A549 (cell line): ENCODE measurements around the gene ZNF511. TPM values are rescaled to one million over a fixed set of nuclear protein-coding genes. Genes with fewer than 3 reads are reported as not detected.

Experiments
- ATAC-seq, 2 experiments: fragments of 200-7000 bp in 1 of 2; fragments of >200 bp in 1 of 2; cut with Nextera tagmentation in 1 of 2; cut with Tn5 transposase in 1 of 2; 3 replicates each; pipeline versions ENCODE4 v1.8.0 to v1.9.1; 2018 to 2020; ENCODE audit warnings: mild to moderate bottlenecking in 1 of 2, moderate library complexity in 1 of 2
- CTCF ChIA-PET: fragments of 300-600 bp; sonication (Branson Sonifier 250); formaldehyde crosslinking; extraction: SDS; loops from one replicate; lab custom pipeline; 2021; ENCODE audit warnings: antibody characterized with exemption, inconsistent platforms; lab: Yijun Ruan, JAX
- POLR2A ChIA-PET: fragments of 350-600 bp; formaldehyde crosslinking; extraction: SDS; loops from one replicate; lab custom pipeline; 2021; ENCODE audit warnings: antibody characterized with exemption, inconsistent platforms; lab: Yijun Ruan, JAX
- DNase-seq, 2 experiments: peaks; one replicate each; pipeline versions ENCODE4 v3.0.0 to v3.0.0-alpha.2; 2011 to 2016; ENCODE audit warnings: low read depth in 1 of 2, low spot score in 1 of 2
- FAIRE-seq: peaks from 2 replicates; lab custom pipeline; 2011; peaks lifted over from hg19 to GRCh38; lab: Jason Lieb, UNC
- H3K27ac ChIP-seq, 2 experiments: fragments of >200 bp; sonication (Bioruptor Twin); formaldehyde crosslinking; 3 replicates each; pipeline ENCODE4 v1.5.1; 2016 to 2017
- H3K4me1 ChIP-seq: fragments of >200 bp; sonication (Bioruptor Twin); formaldehyde crosslinking; 3 replicates; pipeline ENCODE4 v1.6.1; 2016
- H3K4me2 ChIP-seq: fragments of >200 bp; sonication (Bioruptor Twin); formaldehyde crosslinking; 3 replicates; pipeline ENCODE4 v1.6.1; 2016
- H3K4me3 ChIP-seq: fragments of >200 bp; sonication (Bioruptor Twin); formaldehyde crosslinking; 3 replicates; pipeline ENCODE4 v1.5.1; 2016
- H3K9me3 ChIP-seq: fragments of >200 bp; sonication (Bioruptor Twin); formaldehyde crosslinking; 3 replicates; pipeline ENCODE4 v1.6.1; 2016
- CBX2 ChIP-seq: fragments of 200-600 bp; sonication (generic); IDR thresholded peaks from 2 replicates; pipeline ENCODE4 v1.6.1; 2016; ENCODE audit warnings: low read depth, mild to moderate bottlenecking, borderline replicate concordance
- CBX8 ChIP-seq: fragments of 200-600 bp; sonication (generic); IDR thresholded peaks from 2 replicates; pipeline ENCODE4 v1.6.1; 2016
- CEBPB ChIP-seq, 2 experiments: fragments of >200 bp in 1 of 2; sonication (Bioruptor Twin) in 1 of 2; formaldehyde crosslinking in 1 of 2; IDR thresholded peaks; 2 replicates each; pipeline ENCODE4 v1.6.1; 2012 to 2016
- EHF ChIP-seq: fragments of 250-450 bp; sonication (Bioruptor Pico); IDR thresholded peaks from 2 replicates; pipeline ENCODE4 v1.5.0; 2020; ENCODE audit warnings: mild to moderate bottlenecking
- EP300 ChIP-seq, 2 experiments: fragments of >200 bp; sonication (Bioruptor Twin); formaldehyde crosslinking; IDR thresholded peaks; 2 replicates in 1 of 2; 3 replicates in 1 of 2; pipeline ENCODE4 v1.6.1; 2016 to 2017
- ESRRA ChIP-seq: fragments of 150-350 bp; IDR thresholded peaks from 2 replicates; pipeline ENCODE4 v1.6.1; 2014; ENCODE audit warnings: mild to moderate bottlenecking, low read length, borderline replicate concordance
- FOXS1 ChIP-seq: fragments of 250-450 bp; sonication (Bioruptor Pico); IDR thresholded peaks from 2 replicates; pipeline ENCODE4 v1.5.0; 2020; ENCODE audit warnings: mild to moderate bottlenecking, moderate library complexity
- HEYL ChIP-seq: fragments of 250-450 bp; sonication (Bioruptor Pico); IDR thresholded peaks from 2 replicates; pipeline ENCODE4 v1.8.0; 2021; ENCODE audit warnings: mild to moderate bottlenecking, moderate library complexity
- HOXA7 ChIP-seq: fragments of 250-450 bp; sonication (Bioruptor Pico); IDR thresholded peaks from 2 replicates; pipeline ENCODE4 v1.5.0; 2020; ENCODE audit warnings: mild to moderate bottlenecking, moderate library complexity
- HOXB13 ChIP-seq: fragments of 250-450 bp; sonication (Bioruptor Pico); IDR thresholded peaks from 2 replicates; pipeline ENCODE4 v1.5.0; 2020; ENCODE audit warnings: low read depth, mild to moderate bottlenecking, moderate library complexity
- HOXB5 ChIP-seq: fragments of 250-450 bp; sonication (Bioruptor Pico); IDR thresholded peaks from 2 replicates; pipeline ENCODE4 v1.5.0; 2020; ENCODE audit warnings: mild to moderate bottlenecking, moderate library complexity
- JUN ChIP-seq, 2 experiments: fragments of >200 bp; sonication (Bioruptor Twin); formaldehyde crosslinking; IDR thresholded peaks; 2 replicates in 1 of 2; 3 replicates in 1 of 2; pipeline ENCODE4 v1.6.1; 2016 to 2017
- JUNB ChIP-seq: fragments of >200 bp; sonication (Bioruptor Twin); formaldehyde crosslinking; IDR thresholded peaks from 2 replicates; pipeline ENCODE4 v1.6.1; 2016
- KDM1A ChIP-seq: fragments of 200-600 bp; sonication (generic); IDR thresholded peaks from 2 replicates; pipeline ENCODE4 v1.6.1; 2016; ENCODE audit warnings: low read depth, mild to moderate bottlenecking
- MAZ ChIP-seq: fragments of 150-350 bp; IDR thresholded peaks from 2 replicates; pipeline ENCODE4 v1.6.1; 2014; ENCODE audit warnings: antibody characterized with exemption, low read depth, low read length, borderline replicate concordance
- NPAS2 ChIP-seq: fragments of 250-450 bp; sonication (Bioruptor Pico); IDR thresholded peaks from 2 replicates; pipeline ENCODE4 v1.8.0; 2022; ENCODE audit warnings: mild to moderate bottlenecking, moderate library complexity, borderline replicate concordance
- NR3C1 ChIP-seq: fragments of >200 bp; sonication (Bioruptor Twin); formaldehyde crosslinking; IDR thresholded peaks from 3 replicates; pipeline ENCODE4 v1.6.1; 2017
- PHF8 ChIP-seq: fragments of 200-600 bp; sonication (generic); IDR thresholded peaks from 2 replicates; pipeline ENCODE4 v1.6.1; 2016; ENCODE audit warnings: low read depth, mild to moderate bottlenecking, antibody characterized with exemption, moderate library complexity, borderline replicate concordance
- POLR2A ChIP-seq: IDR thresholded peaks from 2 replicates; pipeline ENCODE4 v1.6.1; 2012; ENCODE audit warnings: mild to moderate bottlenecking, low read length
- POLR2AphosphoS2 ChIP-seq: conservative IDR thresholded peaks from 2 replicates; pipeline ENCODE4 v1.6.1; 2012; ENCODE audit warnings: low read length, improper control_type of control experiment, inconsistent platforms
- RAD21 ChIP-seq, 2 experiments: fragments of >200 bp in 1 of 2; sonication (Bioruptor Twin) in 1 of 2; formaldehyde crosslinking in 1 of 2; IDR thresholded peaks in 1 of 2; conservative IDR thresholded peaks in 1 of 2; 2 replicates in 1 of 2; 3 replicates in 1 of 2; pipeline ENCODE4 v1.6.1; 2012 to 2018; ENCODE audit warnings: inconsistent platforms in 1 of 2
- RCOR1 ChIP-seq: fragments of 150-350 bp; IDR thresholded peaks from 2 replicates; pipeline ENCODE4 v1.6.1; 2014; ENCODE audit warnings: antibody characterized with exemption, low read length, low read depth
- REST ChIP-seq: fragments of 200-600 bp; sonication (generic); IDR thresholded peaks from 2 replicates; pipeline ENCODE4 v1.6.1; 2016; ENCODE audit warnings: antibody characterized with exemption, mild to moderate bottlenecking, moderate library complexity
- RFX5 ChIP-seq: fragments of 450-650 bp; IDR thresholded peaks from 2 replicates; pipeline ENCODE4 v1.7.1; 2014; ENCODE audit warnings: antibody characterized with exemption, mild to moderate bottlenecking, moderate library complexity
- WGBS: methylation state at CpG from one replicate; pipeline ENCODE4 v1.1.6; 2017; ENCODE audit errors: missing lambda C conversion rate; 5-methylcytosine and 5-hydroxymethylcytosine counted together
- polyA plus RNA-seq, 4 experiments: library from polyadenylated mRNA; depleted of rRNA in 3 of 4; stranded (reverse); fragments of >200 nt; fragmentation: RNase III in 1 of 4; extraction: RNeasy Plus Mini Kit Qiagen cat#74134 plus additional on column Dnase treatment in 1 of 4; gene quantifications; 2 replicates in 3 of 4; 3 replicates in 1 of 4; pipeline ENCODE4 v1.2.3, GENCODE V29; 2011 to 2017
- TF ChIP-seq, protein P1 (sequence below): fragments of >200 bp; sonication (Bioruptor Twin); formaldehyde crosslinking; IDR thresholded peaks from 3 replicates; pipeline ENCODE4 v1.6.1; 2016
- TF ChIP-seq, protein P2 (sequence below): fragments of 250-450 bp; sonication (Bioruptor Pico); IDR thresholded peaks from 2 replicates; pipeline ENCODE4 v1.5.0; 2020; ENCODE audit warnings: low read depth, mild to moderate bottlenecking, moderate library complexity
- TF ChIP-seq, protein P3 (sequence below): fragments of >200 bp; sonication (Bioruptor Twin); formaldehyde crosslinking; IDR thresholded peaks from 2 replicates; pipeline ENCODE4 v1.6.1; 2016
- TF ChIP-seq, protein P4 (sequence below): IDR thresholded peaks from 2 replicates; pipeline ENCODE4 v1.6.1; 2012
- TF ChIP-seq, protein P5 (sequence below): fragments of 150-350 bp; IDR thresholded peaks from 2 replicates; pipeline ENCODE4 v1.6.1; 2014; ENCODE audit warnings: low read depth, mild to moderate bottlenecking, low read length

ZNF511 gene
- polyA plus RNA-seq, 2 of the 4 experiments (the other 2 are of a cell fraction): 40.2 to 43.6 TPM

DNA sequence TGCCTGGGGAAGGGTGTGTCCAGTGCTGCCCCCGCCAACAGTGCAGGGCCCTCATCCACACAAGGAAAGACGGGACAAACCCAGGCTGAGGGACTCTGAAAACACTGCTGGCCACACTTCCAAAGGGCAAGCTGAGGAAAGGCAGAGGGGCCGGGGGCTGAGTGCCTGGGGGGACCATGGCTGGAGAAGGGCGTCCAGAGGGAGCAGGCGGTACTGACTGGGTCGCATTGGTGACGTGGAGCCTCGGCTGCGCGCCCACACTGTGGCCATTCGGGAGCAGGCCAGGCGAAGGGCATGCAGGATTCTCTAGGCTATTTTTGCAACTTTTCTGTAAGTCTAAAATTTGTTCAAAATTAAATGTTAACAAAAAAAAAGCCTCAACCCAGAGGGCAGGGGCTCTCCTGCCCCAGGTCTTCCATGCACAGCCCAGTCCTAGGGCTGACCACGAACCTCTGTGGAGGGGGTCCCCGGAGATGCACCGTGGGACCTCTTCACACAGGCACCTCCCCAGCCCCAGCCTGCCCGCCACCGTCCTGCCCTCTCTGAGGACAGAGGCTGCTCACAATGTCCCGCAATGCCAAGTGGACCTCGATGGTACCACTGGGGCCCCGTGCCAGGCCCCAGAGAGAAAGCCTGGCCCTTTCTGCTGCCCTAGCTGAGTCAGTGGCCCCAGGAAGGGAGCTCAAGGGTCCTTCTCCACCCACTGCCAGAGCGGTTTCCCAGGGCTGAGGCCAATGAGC lies 42.5 kb upstream of the ZNF511 start:
- WGBS: 88% methylated on average over 20 of the region's 21 CpGs
- FAIRE-seq (no peak), ATAC-seq (no peak), DNase-seq (no peak)
- CTCF ChIA-PET: interaction anchor here (0.6 kb wide), 1 partner anchor 169 kb away, joined by 3 read pairs; no protein-coding TSS in a partner anchor
- Histone ChIP-seq H3K9me3 (no peaks in the 10 kb centered on the region), H3K4me3 (no peak overlapping the region), H3K4me2 (no peak overlapping the region), H3K4me1 (peaks cover 25% of the 10 kb centered on the region), H3K27ac (no peak overlapping the region)
- TF ChIP-seq HOXB13 (CRISPR knock-in tag) (no peak), RAD21 (conservative IDR thresholded peaks at IDR 0.05 in 1 of 2, IDR thresholded peaks at IDR 0.05 in 1 of 2) (no peak), KDM1A (no peak), PHF8 (no peak), CBX2 (no peak), FOXS1 (no peak), HEYL (CRISPR knock-in tag) (no peak), NPAS2 (CRISPR knock-in tag) (no peak), HOXB5 (no peak), ESRRA (no peak), CBX8 (no peak), CEBPB (IDR thresholded peaks at IDR 0.05) (no peak), POLR2AphosphoS2 (no peak), JUNB (no peak)
- TF ChIP-seq, protein P1, sequence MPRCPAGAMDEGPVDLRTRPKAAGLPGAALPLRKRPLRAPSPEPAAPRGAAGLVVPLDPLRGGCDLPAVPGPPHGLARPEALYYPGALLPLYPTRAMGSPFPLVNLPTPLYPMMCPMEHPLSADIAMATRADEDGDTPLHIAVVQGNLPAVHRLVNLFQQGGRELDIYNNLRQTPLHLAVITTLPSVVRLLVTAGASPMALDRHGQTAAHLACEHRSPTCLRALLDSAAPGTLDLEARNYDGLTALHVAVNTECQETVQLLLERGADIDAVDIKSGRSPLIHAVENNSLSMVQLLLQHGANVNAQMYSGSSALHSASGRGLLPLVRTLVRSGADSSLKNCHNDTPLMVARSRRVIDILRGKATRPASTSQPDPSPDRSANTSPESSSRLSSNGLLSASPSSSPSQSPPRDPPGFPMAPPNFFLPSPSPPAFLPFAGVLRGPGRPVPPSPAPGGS: no peak
- TF ChIP-seq, protein P2, sequence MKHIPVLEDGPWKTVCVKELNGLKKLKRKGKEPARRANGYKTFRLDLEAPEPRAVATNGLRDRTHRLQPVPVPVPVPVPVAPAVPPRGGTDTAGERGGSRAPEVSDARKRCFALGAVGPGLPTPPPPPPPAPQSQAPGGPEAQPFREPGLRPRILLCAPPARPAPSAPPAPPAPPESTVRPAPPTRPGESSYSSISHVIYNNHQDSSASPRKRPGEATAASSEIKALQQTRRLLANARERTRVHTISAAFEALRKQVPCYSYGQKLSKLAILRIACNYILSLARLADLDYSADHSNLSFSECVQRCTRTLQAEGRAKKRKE (CRISPR knock-in tag): no peak
- TF ChIP-seq, protein P3, sequence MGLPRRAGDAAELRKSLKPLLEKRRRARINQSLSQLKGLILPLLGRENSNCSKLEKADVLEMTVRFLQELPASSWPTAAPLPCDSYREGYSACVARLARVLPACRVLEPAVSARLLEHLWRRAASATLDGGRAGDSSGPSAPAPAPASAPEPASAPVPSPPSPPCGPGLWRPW: no peak
- TF ChIP-seq, protein P4, sequence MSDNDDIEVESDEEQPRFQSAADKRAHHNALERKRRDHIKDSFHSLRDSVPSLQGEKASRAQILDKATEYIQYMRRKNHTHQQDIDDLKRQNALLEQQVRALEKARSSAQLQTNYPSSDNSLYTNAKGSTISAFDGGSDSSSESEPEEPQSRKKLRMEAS: no peak
- POLR2A ChIA-PET: no interaction called here

DNA sequence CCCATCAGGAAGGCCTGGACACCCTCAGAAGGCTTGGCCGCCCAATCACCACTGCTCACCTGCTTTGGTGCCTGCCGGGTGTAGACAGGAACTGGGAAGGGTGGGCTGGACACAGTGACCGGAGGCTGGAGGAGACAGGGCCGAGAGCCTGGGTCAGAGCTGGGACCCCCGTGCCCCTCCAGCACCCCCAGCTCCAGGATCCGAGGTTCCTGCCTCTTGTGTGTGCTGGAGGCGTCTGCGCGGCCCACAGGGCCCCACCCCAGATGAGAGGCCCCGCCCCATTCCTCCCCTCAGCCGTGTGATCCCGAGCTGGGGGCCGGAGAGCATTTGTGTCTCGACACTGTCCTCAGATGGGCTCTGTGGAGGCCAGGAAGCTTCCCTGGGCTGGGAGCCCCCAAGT lies 41.4 kb upstream of the ZNF511 start:
- ChIA-PET CTCF (interaction anchor here (1.2 kb wide), 2 partner anchors 9 to 26 kb away, joined by 3 to 4 read pairs; partner anchors contain the start of gene ADAM8), POLR2A (no interaction called here)
- no peak for FAIRE-seq
- Histone ChIP-seq H3K9me3 (no peaks in the 10 kb centered on the region), H3K27ac (no peak overlapping the region), H3K4me1 (peaks cover 23% of the 10 kb centered on the region), H3K4me2 (no peak overlapping the region), H3K4me3 (no peak overlapping the region)
- no peak for TF ChIP-seq HOXA7 (CRISPR knock-in tag)
- TF ChIP-seq NR3C1: no peak
- TF ChIP-seq RFX5: no peak
- TF ChIP-seq POLR2A: no peak
- TF ChIP-seq POLR2AphosphoS2: no peak
- TF ChIP-seq RCOR1: no peak
- TF ChIP-seq CEBPB (IDR thresholded peaks at IDR 0.05): no peak
- no peak for TF ChIP-seq JUN (IDR thresholded peaks at IDR 0.05)
- TF ChIP-seq, protein P5, sequence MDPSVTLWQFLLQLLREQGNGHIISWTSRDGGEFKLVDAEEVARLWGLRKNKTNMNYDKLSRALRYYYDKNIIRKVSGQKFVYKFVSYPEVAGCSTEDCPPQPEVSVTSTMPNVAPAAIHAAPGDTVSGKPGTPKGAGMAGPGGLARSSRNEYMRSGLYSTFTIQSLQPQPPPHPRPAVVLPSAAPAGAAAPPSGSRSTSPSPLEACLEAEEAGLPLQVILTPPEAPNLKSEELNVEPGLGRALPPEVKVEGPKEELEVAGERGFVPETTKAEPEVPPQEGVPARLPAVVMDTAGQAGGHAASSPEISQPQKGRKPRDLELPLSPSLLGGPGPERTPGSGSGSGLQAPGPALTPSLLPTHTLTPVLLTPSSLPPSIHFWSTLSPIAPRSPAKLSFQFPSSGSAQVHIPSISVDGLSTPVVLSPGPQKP: no peak
- no peak for TF ChIP-seq EP300 (IDR thresholded peaks at IDR 0.05)
- TF ChIP-seq CBX8: no peak
- TF ChIP-seq EHF (CRISPR knock-in tag): no peak
- TF ChIP-seq JUNB: no peak
- TF ChIP-seq PHF8: no peak
- TF ChIP-seq MAZ: no peak
- no peak for TF ChIP-seq REST
- no peak for ATAC-seq
- WGBS: 93% methylated on average over 5 of the region's 14 CpGs
- DNase-seq: no peak
